DOHH2 (cell line): Measurements from ENCODE around the gene OBP2A.

Source experiments
- EZH2phosphoT487 ChIP-seq: fragments of 200-600 bp; sonication (generic); IDR thresholded peaks from 2 replicates; pipeline ENCODE4 v1.6.1; 2017; ENCODE audit warnings: borderline replicate concordance, mild to moderate bottlenecking, antibody characterized with exemption, low read length, moderate library complexity, mixed read lengths
- TF ChIP-seq, protein P1 (sequence below): fragments of 200-600 bp; sonication (generic); IDR thresholded peaks from one replicate; pipeline ENCODE4 v1.5.1; 2014; ENCODE audit warnings: antibody characterized with exemption, mild to moderate bottlenecking, low read depth, low read length; ENCODE audit not compliant: poor library complexity, severe bottlenecking

DNA sequence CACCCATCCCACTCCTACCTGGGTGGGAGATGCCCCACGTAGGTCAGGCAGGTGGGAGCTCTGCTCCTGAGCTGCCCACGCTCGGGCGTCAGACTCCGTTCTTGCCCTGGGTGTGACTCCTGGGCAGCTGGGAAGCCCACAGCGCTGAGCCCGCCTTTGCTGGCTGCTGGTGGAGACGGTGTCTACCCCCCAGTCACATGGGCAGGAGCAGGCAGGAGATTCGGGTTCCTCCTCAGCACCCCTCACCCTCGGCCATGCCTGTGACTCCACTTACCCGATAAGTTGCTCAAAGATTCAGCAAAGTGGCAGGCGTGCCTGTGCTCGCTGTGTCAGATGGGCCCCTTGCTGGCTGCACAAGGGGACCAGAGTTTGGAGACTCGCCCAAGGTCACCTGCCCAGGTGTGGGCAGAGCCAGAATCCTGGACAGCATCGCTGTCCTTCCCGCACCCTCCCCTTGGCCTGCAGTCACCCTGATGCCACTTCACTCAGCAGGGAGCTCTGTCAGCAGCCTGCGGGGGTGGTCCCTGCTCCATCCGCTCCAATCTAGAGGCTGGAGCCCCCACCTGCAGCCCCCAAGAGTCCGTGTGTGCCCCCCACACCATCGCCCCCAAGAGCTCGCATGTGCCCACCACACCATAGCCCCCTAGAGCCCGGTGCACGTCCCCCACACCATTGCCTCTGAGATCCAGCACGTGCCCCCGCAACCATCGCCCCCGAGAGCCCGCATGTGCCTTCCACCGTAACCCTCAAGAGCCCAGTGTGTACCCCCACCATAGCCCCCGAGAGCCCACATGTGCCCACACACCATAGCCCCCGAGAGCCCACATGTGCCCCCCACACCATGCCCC, 20.5 kb upstream of the OBP2A start:
- TF ChIP-seq, protein P1, sequence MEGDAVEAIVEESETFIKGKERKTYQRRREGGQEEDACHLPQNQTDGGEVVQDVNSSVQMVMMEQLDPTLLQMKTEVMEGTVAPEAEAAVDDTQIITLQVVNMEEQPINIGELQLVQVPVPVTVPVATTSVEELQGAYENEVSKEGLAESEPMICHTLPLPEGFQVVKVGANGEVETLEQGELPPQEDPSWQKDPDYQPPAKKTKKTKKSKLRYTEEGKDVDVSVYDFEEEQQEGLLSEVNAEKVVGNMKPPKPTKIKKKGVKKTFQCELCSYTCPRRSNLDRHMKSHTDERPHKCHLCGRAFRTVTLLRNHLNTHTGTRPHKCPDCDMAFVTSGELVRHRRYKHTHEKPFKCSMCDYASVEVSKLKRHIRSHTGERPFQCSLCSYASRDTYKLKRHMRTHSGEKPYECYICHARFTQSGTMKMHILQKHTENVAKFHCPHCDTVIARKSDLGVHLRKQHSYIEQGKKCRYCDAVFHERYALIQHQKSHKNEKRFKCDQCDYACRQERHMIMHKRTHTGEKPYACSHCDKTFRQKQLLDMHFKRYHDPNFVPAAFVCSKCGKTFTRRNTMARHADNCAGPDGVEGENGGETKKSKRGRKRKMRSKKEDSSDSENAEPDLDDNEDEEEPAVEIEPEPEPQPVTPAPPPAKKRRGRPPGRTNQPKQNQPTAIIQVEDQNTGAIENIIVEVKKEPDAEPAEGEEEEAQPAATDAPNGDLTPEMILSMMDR, result no peak
- TF ChIP-seq EZH2phosphoT487, result no peak
